HG03565 (cell line): Measurements from ENCODE around the gene SPINK1.
"Not testable (repeated sequence)": the region's sequence is repeated elsewhere in the genome, so short reads cannot be mapped to it uniquely, and the experiment has no call there.

ENCODE experiments used
- ATAC-seq: cut with Tn5 transposase; IDR thresholded peaks from one replicate; pipeline ENCODE4 v1.9.1; 2021; ENCODE audit warnings: mild to moderate bottlenecking, moderate library complexity; ENCODE audit not compliant: unreplicated experiment

SPINK1 gene

DNA sequence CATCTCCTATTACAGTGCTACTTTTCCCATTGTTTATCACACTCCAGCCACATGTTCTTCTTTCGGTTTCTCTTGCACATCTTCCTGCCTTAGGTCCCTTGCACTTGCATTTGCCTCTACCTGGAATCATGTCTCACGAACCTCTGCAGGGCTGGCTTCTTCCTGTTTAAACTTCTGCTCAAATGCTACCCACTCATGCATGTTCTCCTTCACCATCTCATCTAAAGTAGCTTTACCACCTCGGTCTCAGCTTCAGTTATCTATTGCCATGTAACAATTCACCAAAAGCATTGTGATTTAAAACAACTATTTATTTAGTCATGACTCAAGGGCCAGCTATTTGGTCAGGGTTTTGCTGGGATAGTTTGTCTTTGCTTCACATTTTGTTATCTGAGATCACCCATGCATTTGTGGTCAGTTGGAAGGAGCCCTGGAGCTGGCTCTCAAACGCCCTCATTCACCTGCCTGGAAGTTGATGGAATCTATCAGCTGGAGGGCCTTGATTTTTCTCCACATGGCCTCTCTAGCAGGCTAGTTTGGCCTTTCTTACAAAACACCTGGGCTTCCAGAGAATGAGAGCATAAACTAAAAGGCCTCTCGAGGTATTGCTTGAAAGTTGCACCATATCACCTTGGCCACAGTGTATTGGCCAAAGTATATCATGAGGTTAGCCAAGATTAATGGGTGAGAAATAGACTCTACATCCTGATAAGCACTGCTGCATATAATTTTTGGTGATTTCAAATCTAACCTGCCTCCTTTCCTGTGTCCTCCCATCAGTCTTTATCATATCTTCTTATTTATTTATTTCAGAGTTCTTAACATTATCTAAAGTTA, 21.4 kb downstream of the SPINK1 start:
- no peak for ATAC-seq

DNA sequence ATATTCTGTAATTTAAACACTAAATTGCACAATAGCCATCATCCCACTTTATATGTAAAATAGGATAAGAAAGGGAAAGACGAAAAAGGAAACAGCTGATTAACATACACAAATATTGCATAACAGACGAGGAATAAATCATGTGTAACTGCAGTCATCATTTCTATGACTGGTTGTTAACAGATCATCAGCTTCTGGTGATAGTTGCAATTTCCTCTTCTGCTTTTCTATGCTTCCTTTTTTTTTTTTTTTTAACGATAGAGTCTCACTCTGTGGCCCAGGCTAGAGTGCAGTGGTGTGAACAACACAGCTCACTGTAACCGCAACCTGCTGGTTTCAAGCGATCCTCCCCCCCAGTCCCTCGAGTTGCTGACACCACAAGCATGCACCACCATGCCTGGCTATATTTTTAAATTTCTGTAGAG, 26.4 kb downstream of the SPINK1 start:
- ATAC-seq = peak; percentile 88

DNA sequence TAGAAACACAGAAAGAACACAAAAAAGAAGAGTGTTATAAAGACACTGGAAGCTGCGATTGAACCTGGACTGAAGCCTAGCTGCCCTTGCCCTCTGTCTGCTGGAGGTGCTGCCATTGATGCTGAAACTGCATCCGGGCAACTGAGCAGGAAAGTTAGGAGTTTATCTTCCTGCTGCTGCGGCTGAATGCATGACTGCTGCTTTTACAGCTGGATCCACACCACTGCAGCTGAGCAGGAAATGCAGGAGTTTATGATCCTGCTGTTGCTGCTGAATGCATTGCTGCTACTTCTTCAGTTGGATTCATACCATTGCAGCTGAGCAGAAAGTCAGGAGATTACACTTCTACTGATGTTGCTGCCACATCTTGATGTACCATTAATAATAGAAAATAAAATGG, 27.1 kb downstream of the SPINK1 start:
- ATAC-seq = no peak

DNA sequence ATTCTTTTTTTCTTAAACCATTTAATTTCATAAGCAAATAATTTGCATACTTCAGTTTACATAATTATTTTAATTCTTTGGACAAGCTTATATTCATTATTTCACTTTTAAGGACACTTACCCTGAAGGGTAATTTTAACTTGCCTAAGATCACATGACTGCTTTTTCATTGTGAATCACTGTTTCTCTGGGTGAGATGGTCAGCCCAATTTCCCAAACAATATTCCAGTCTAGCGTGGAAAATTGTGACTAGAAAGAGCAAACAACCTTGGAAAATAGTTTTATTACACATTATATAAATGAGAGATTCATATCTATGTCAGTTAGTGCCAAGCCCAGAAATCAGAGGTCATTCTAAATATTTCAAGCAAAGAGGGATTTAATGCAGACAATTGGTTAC, 27.5 kb downstream of the SPINK1 start:
- no peak for ATAC-seq

DNA sequence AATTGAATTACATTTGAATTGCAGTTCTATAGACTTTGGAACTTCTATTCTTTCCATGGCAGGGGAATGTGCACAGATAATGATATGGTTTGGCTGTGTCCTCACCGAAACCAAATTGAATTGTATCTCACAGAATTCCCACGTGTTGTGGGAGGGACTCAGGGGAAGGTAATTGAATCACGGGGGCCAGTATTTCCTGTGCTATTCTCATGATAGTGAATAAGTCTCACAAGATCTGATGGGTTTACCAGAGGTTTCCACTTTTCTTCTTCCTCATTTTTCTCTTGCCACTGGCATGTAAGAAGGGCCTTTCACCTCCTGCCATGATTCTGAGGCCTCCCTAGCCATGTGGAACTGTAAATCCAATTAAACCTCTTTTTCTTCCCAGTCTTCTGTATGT, 28.3 kb downstream of the SPINK1 start:
- ATAC-seq = not testable (repeated sequence)

DNA sequence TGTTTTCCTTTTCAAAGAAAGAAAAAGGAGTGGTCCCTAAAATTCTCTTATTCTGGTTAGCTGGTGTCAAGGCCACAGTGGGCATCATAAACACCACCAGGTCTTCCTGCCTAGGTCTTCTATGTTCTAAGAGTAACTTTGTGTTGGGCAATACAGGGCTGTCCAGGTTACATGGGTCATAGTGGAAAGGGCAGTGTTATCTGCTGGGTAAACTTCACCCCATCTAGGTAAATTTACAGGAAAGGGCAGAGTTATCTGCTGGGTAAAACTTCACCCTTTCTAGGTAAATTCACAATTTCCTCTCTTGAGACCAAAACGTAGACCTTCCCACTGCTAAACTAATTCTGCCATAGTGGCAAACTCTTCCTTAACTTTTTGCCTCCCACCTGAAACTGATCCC, 30.0 kb downstream of the SPINK1 start:
- no peak for ATAC-seq

DNA sequence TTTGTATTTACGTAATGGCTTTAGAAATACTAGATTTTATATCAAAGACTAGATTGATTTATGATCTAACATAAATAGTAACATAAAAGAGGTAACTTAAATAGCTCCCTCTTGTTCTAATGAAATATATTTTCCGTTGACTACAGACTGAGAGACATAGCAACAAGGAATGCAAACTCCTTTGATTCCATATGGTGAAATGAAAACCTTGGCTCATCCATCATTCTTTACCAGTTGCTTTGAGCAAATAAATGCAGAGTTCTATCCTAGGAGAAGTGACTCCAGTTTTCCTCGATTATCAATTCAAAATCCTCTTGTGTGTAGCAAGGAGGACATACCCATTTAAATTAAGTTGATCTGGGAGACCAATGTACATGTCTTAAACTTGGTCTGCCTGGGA, 31.0 kb downstream of the SPINK1 start:
- no peak for ATAC-seq

DNA sequence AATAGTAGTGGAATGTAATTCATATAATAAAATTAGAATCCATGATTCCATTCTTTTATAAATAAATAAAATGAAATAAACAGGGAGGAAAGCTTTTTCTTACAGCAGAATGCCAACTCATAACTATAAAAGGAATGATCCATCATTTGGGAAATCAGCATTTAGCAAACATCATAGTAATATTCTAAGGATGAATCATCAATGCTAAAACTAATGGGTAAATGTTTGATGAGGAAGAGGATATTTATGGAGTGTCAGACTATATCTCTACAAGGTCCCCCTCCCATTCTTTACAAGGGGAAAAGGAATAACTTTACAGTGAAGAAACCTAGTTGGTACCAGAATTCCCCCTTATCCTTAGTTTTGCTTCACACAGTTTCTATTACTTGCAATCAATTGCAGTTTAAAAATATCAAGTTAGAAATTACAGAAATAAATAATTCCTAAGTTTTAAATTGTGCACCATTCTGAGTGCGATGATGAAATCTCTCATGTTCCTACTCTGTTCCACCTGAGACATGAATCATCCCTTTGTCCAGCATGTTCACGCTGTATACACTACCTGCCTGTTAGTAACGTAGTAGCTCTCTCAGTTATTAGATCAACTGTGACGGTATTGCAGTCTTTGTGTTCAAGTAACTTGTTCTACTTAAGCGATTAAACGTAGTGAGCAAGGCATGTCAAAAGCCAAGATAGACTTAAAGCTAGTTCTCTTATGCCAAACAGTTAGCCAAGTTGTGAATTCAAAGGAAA, 34.7 kb downstream of the SPINK1 start:
- no peak for ATAC-seq

DNA sequence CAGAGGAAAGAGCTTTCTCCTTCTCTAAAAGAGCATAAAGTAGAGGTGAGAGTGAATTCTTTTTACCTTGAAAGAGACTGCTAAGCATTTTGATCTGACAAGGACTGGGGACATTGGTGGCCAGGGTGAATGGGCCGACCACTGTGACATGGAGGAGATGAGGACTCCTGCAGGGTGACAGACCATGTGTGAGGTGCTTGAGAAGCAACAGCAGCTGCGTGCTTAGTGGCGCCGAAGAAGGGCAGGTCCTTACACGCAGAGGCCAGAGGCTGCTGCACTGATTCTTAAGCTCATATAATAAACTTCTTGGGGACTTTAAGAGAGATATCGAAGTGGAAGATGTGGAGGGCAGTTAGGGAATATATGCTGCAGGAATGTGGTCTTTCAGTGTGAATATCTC, 40.3 kb downstream of the SPINK1 start:
- no peak for ATAC-seq

DNA sequence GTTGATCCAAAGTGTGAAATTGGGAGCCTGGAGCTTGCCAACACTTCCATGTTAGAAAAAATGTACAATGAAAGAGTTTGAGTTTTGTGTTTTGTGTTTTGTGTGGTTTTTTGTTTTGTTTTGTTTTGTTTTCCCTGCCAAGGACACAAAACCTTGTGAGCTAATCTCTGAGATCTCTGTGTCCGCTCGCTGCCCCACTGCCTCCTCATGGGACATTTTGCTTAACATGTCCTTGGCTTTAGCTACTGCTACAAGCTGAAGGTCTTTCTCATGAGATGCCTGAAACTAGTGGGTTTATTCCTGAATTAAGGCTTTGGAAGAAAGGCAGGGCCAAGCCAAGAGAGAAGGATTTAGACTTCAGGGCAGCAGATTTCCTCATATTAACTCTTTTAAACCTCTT, 41.7 kb downstream of the SPINK1 start:
- no peak for ATAC-seq

DNA sequence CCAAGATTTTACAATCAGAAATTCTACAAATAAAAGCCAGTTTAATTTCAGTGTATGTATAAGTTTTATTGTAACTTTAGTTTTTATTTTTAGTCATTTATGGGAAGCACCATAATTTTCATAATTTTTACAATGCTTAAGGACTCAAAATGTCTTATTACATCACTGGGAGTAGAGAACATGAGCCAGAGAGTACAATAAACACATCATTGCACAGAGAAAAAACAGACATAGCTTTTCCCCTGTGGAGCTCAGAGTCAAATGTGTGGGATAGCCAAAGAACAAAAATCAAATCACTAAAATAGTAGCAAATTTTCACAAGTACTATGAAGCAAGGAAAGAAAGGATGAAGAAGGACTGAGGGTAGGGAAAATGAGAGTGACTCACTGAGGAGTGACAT, 43.4 kb downstream of the SPINK1 start:
- no peak for ATAC-seq

DNA sequence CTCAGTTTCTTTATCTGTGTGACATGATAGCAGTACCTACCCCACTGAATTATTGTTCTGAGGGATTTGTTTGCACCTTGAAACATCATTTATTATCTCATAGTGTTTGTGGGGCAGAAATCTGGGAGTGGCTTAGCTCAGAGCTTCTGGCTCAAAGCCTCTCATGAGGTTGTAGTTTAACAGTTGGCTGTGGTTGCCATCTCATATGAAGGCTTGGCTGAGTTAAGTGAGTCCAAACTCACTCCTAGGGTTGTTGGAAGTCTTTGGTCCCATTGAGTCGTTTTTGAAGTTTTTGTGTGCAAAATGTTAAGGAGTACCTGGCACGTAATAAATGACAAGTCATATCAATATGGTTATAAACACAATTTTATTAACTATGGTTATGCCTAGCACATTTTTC, 45.3 kb downstream of the SPINK1 start:
- no peak for ATAC-seq

DNA sequence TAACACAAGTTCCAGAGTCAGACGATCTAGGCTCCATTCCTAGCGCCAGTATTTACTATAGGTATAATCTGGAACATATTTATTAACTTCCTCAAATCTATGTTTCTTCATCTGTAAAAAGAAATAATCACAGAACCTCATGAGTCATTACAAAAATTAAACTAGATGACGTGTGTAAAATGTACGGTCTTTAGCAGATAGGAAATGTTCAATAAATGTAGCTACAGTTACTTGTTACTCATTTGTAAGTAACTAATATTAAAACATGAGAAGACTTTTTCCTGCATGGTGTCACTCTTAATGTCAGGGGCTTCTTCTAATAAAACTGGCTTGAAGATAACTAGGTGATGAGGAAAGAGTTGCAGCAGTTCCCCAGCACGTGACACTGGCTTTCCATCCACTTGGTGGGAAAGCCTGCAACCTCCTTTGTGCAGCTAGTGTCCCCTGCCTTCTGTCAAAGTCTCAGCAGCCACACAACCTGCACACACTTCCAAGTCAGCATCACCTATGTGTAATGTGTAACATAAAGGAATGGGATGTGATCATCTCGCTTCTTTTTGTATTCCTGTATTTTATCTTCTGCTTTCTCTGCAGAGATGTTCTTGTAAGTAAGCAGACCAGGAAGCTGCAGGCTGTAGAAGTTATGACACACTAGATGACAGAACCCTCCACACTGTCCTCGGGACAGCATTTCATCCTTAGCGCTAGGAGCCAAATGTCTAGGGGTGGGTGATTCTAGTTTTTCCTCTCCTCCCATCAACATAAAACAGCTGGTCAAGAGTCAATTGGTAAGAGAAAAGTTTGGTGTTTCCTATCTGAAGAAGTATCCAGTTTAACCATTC, 47.1 kb downstream of the SPINK1 start:
- no peak for ATAC-seq

DNA sequence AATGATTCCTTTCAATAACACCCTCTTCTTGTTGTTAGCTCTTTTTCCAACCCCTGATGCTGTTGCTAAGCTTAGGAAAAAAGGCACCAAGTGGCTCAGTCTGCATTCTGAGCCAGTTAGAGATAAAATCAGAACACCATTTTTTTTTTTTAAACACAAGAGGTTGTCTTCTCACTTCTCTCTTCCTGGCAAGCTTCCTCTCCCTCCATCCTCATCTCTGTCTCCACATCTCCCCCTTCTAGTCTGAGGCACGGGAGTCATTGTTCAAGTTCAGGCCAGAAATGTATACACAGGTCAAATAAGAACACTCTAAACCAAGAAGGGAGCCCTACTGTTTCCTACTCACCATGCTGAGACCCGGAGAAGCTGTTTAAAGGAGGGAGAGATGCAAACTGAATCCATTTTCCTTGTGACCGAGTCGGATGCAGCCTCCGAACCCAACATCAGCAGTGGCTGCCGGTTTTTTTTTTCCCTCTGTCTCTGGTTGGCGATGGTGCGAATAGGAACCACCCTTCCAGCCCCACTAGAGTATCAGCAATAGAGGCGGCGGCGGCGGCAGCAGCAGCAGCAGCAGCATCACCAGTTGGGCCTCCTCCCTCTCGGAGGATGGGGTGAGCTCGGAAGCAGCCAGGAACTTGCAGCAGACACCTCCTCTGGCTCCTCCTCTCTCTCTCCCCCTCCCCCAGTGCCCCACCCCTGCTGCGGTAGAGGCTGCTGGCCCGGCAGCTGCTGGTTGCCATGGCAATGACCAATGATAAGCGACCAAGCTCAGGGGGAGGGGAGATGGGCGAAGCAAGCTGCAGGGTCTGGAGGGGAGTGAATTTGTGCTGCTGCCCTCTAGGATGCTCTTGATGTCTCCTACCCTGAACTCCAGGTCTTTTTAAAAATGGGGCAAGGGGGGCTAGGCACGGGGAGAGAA, 49.1 kb downstream of the SPINK1 start, which contains the start of gene JAKMIP2:
Gene JAKMIP2 (minus strand): TSS at position 619 of the 919 bp plus-strand sequence. CDS start 110,922 bp downstream, outside the sequence.
- ATAC-seq = no peak

DNA sequence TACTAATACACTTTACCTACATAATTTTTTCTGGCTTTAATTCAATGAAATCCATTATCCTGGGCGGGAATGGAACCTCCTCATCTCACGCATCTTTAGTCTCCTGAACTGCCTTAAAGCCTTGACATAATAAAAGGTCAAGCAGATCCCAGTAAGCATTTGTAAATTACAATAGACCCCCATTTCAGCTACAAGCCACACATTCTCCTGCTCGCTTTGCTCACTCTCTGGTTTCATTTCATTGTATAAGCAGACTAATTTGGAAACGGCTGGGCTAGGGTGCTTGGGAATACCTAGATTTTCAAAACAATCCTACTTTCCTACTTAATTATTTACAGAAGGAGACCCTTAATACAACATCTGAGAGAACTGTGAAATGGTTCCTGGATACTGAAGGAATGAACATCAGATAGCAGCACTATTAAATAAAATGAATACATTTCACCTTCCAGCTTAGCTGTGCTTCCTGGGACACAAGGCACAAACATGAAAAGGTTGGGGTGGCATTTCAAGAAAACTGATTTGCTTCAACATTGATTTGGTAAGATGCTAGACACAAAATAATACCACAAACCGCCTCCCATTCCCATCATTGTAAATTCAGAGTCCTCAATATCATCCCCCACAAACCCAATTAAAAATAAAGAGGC, 50.4 kb downstream of the SPINK1 start:
- no peak for ATAC-seq

DNA sequence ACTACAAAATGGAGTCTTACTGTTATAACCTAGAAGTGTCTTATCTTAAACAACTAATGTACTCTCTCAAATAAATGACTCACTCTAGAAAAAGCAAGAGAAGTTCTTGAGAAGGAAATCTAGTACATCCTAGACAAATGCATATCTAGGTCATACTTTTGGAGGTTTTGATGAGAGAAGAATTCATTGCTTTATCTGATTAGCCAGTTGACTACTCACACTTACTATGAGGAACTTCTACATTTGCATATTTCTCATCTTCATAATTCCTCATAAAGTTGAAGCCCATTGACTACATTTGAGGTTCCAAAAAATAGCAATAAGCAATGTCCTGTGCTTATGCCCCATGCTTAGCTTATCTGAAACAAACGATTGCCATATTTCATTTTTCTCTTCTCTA, 51.8 kb downstream of the SPINK1 start:
- no peak for ATAC-seq

DNA sequence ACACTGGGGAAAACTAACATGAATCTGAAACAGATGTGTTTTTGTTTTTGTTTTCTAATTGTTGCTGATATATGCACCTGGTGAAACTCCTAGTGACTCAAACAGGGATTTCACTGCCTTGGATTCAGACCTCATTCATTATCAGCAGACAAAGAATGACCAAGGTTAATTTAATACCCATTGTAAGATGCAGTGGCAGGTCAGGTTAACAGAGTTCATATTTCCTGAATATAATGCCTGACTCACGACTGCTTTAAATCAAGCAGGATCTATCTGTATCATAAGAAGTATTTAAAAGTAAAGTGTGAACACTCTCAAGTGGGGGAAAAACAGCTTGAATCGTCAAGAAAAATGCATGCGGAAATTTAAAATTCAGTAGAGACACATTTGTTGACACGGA, 54.5 kb downstream of the SPINK1 start:
- no peak for ATAC-seq
